HG02943 (cell line): ENCODE results near the gene ESR2.
"Not testable (repeated sequence)": the region's sequence is repeated elsewhere in the genome, so short reads cannot be mapped to it uniquely, and the experiment has no call there.

Experiments used
- ATAC-seq: cut with Tn5 transposase; IDR thresholded peaks from one replicate; pipeline ENCODE4 v1.9.1; 2021; ENCODE audit warnings: mild to moderate bottlenecking, low read depth, moderate library complexity; ENCODE audit not compliant: unreplicated experiment

Gene ESR2

GRCh38 chr14:64293976-64294671 is at the start of gene ESR2:
ESR2 (minus strand) TSS chr14:64294371; CDS start chr14:64282985, 11,386 bp downstream.
- ATAC-seq = peak; percentile 29

GRCh38 chr14:64340560-64341196 is 46.5 kb upstream of the ESR2 start:
- ATAC-seq = no peak

- peak; percentile 86 for ATAC-seq
Measured at GRCh38 chr14:64338616-64339316, 44.6 kb upstream of the ESR2 start.

GRCh38 chr14:64337888-64338615 is 43.9 kb upstream of the ESR2 start:
- peak; percentile 55 for ATAC-seq

- ATAC-seq = no peak
Measured at GRCh38 chr14:64329149-64329548, 35.0 kb upstream of the ESR2 start.

GRCh38 chr14:64326502-64326901 is 32.3 kb upstream of the ESR2 start:
- ATAC-seq = no peak

GRCh38 chr14:64324895-64325294 is 30.7 kb upstream of the ESR2 start:
- no peak for ATAC-seq

GRCh38 chr14:64324461-64324860 is 30.3 kb upstream of the ESR2 start:
- ATAC-seq = no peak

GRCh38 chr14:64320362-64320761 is 26.2 kb upstream of the ESR2 start:
- ATAC-seq = not testable (repeated sequence)

GRCh38 chr14:64318695-64319094 is 24.5 kb upstream of the ESR2 start:
- not testable (repeated sequence) for ATAC-seq

- ATAC-seq = no peak
Measured at GRCh38 chr14:64303471-64303917, 9.3 kb upstream of the ESR2 start.

- no peak for ATAC-seq
Measured at GRCh38 chr14:64298773-64299172, 4.6 kb upstream of the ESR2 start.

- no peak for ATAC-seq
Measured at GRCh38 chr14:64296561-64296960, 2.4 kb upstream of the ESR2 start.

GRCh38 chr14:64294672-64295413 is 672 bp upstream of the ESR2 start:
- ATAC-seq = peak; percentile 67

GRCh38 chr14:64292197-64292596 is 2.0 kb downstream of the ESR2 start:
- ATAC-seq = no peak

- no peak for ATAC-seq
Measured at GRCh38 chr14:64289571-64289970, 4.6 kb downstream of the ESR2 start.

- ATAC-seq = no peak
Measured at GRCh38 chr14:64281805-64282204, 12.4 kb downstream of the ESR2 start.

- no peak for ATAC-seq
Measured at GRCh38 chr14:64279704-64280668, 14.2 kb downstream of the ESR2 start.

GRCh38 chr14:64278458-64278857 is 15.7 kb downstream of the ESR2 start:
- ATAC-seq = no peak
